Measurements from ENCODE around the gene ZNF547. TPM values are rescaled to one million over a fixed set of nuclear protein-coding genes. Genes with fewer than 3 reads are reported as not detected.

Gene ZNF547
- total and polyA plus RNA-seq, 2 donors (not counting 3 experiments of a cell fraction or from before 2014, with no cell fraction given), result 1.9 to 2.7 TPM

DNA sequence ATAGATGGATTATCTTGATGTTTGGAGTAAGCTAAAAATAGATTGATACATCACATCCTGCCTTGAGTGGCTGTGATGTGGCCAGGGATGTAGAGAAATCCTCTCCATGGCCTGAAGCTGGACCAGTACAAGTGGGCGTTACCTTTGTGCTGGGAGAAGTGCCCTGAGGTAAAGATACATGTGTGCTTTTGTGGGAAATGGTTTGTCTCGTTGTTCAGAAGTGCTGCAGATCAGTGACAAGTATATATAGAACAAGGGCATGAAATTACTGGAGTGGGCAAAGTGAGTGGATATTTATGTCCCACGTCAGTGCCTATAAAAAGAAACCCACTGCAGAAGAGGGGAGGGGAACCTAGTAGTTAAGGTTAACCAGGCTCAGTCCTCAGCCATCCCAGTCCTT is 24.5 kb upstream of the ZNF547 start:
- H3K4me1 ChIP-seq (ENCODE audit: control insufficient read depth, extremely low read depth, insufficient read depth, low read length), result no peaks in the 10 kb centered on the region
- POLR2A ChIA-PET, result no interaction called here
- BruUV-seq (replicated peaks), result no TSS peak
- no peak for FAIRE-seq
- H3K9me3 ChIP-seq (replicated peaks; ENCODE audit: control insufficient read depth, insufficient read depth, low read length), result no peaks in the 10 kb centered on the region
- H3K79me2 ChIP-seq (ENCODE audit: control insufficient read depth, insufficient read depth, low read length), result no peaks in the 10 kb centered on the region
- H3K27me3 ChIP-seq (ENCODE audit: control insufficient read depth in 2 of 2, insufficient read depth in 2 of 2, low read length in 2 of 2), result no peaks in the 10 kb centered on the region
- dilution Hi-C loops (cut with MboI; ENCODE audit: extremely low pct_ligation_motif_present, low sequenced_read_pairs), result no loop called here
- H3K4me2 ChIP-seq (ENCODE audit: insufficient read depth, low read length), result no peak overlapping the region
- intact Hi-C loops (cut with micrococcal nuclease), result no loop called here
- no peak for DNase-seq (ENCODE audit: low read depth, low spot score)
- no peak overlapping the region for H3K4me3 ChIP-seq (replicated peaks in 1 of 3; ENCODE audit: insufficient read depth in 1 of 3, low read depth in 1 of 3, low read length in 3 of 3)
- no peak for TF ChIP-seq EZH2 (IDR thresholded peaks at IDR 0.05; ENCODE audit: borderline replicate concordance, low read depth, low read length, severe bottlenecking)
- no peak for TF ChIP-seq FOS (IDR thresholded peaks at IDR 0.05; ENCODE audit: borderline replicate concordance, insufficient read depth, low read length)
- TF ChIP-seq POLR2A (IDR thresholded peaks at IDR 0.05; ENCODE audit: low read depth, low read length), result no peak
- no peak for TF ChIP-seq POLR2AphosphoS5 (IDR thresholded peaks at IDR 0.05; ENCODE audit: insufficient read depth, low read depth, low read length)
- no peaks in the 10 kb centered on the region for H4K20me1 ChIP-seq (replicated peaks; ENCODE audit: control insufficient read depth, extremely low read depth, insufficient read depth, low read length)
- H3K9ac ChIP-seq (replicated peaks; ENCODE audit: extremely low read depth, insufficient read depth, low read length), result no peak overlapping the region
- no peak overlapping the region for H3K27ac ChIP-seq (ENCODE audit: insufficient read depth, low read depth, low read length)
- H3K36me3 ChIP-seq (ENCODE audit: control insufficient read depth in 2 of 2, extremely low read depth in 1 of 2, insufficient read depth in 2 of 2, low read length in 2 of 2), result no peaks in the 10 kb centered on the region
- CTCF ChIA-PET, result no interaction called here
- H2AFZ ChIP-seq (ENCODE audit: low read depth, low read length), result no peak overlapping the region
- no peaks in the 10 kb centered on the region for H3K9me1 ChIP-seq (replicated peaks; ENCODE audit: control insufficient read depth, extremely low read depth, insufficient read depth, low read length)

GRCh38 chr19:57342582-57342981 is 20.8 kb upstream of the ZNF547 start:
- Histone ChIP-seq H3K27ac (ENCODE audit: insufficient read depth, low read depth, low read length) (no peak overlapping the region), H3K36me3 (ENCODE audit: control insufficient read depth in 2 of 2, extremely low read depth in 1 of 2, insufficient read depth in 2 of 2, low read length in 2 of 2) (no peaks in the 10 kb centered on the region), H4K20me1 (replicated peaks; ENCODE audit: control insufficient read depth, extremely low read depth, insufficient read depth, low read length) (no peaks in the 10 kb centered on the region), H3K9me1 (replicated peaks; ENCODE audit: control insufficient read depth, extremely low read depth, insufficient read depth, low read length) (no peaks in the 10 kb centered on the region), H3K9ac (replicated peaks; ENCODE audit: extremely low read depth, insufficient read depth, low read length) (no peak overlapping the region), H3K4me1 (ENCODE audit: control insufficient read depth, extremely low read depth, insufficient read depth, low read length) (no peaks in the 10 kb centered on the region), H3K4me3 (replicated peaks in 1 of 3; ENCODE audit: insufficient read depth in 1 of 3, low read depth in 1 of 3, low read length in 3 of 3) (no peak overlapping the region), H3K27me3 (ENCODE audit: control insufficient read depth in 2 of 2, insufficient read depth in 2 of 2, low read length in 2 of 2) (peaks cover 0 to 3% of the 10 kb centered on the region in 2 experiments), H3K79me2 (ENCODE audit: control insufficient read depth, insufficient read depth, low read length) (no peaks in the 10 kb centered on the region), H3K9me3 (replicated peaks; ENCODE audit: control insufficient read depth, insufficient read depth, low read length) (no peaks in the 10 kb centered on the region), H3K4me2 (ENCODE audit: insufficient read depth, low read length) (no peak overlapping the region), H2AFZ (ENCODE audit: low read depth, low read length) (no peak overlapping the region)
- ChIA-PET POLR2A (no interaction called here), CTCF (no interaction called here)
- no peak for DNase-seq (ENCODE audit: low read depth, low spot score)
- no peak for FAIRE-seq
- BruUV-seq (replicated peaks), result no TSS peak
- intact Hi-C loops (cut with micrococcal nuclease) (no loop called here), dilution Hi-C loops (cut with MboI; ENCODE audit: extremely low pct_ligation_motif_present, low sequenced_read_pairs) (no loop called here)
- TF ChIP-seq FOS (IDR thresholded peaks at IDR 0.05; ENCODE audit: borderline replicate concordance, insufficient read depth, low read length) (no peak), MYC (IDR thresholded peaks at IDR 0.05; ENCODE audit: low read depth, low read length) (no peak), CTCF (IDR thresholded peaks at IDR 0.05; ENCODE audit: extremely low read depth in 1 of 2, insufficient read depth in 1 of 2, low read depth in 1 of 2, low read length in 2 of 2) (no peak), POLR2A (IDR thresholded peaks at IDR 0.05; ENCODE audit: low read depth, low read length) (no peak), EZH2 (IDR thresholded peaks at IDR 0.05; ENCODE audit: borderline replicate concordance, low read depth, low read length, severe bottlenecking) (no peak), GATA2 (IDR thresholded peaks at IDR 0.05; ENCODE audit: insufficient read depth, insufficient read length, low read depth, low read length) (no peak), POLR2AphosphoS5 (IDR thresholded peaks at IDR 0.05; ENCODE audit: insufficient read depth, low read depth, low read length) (no peak), JUN (IDR thresholded peaks at IDR 0.05; ENCODE audit: borderline replicate concordance, insufficient read depth, insufficient read length, low read depth) (no peak)
- TF ChIP-seq, protein P1, sequence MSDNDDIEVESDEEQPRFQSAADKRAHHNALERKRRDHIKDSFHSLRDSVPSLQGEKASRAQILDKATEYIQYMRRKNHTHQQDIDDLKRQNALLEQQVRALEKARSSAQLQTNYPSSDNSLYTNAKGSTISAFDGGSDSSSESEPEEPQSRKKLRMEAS (IDR thresholded peaks at IDR 0.05; ENCODE audit: insufficient read depth, insufficient read length), result no peak

Measured in endothelial cell of umbilical vein (primary cell).